H1 (cell line): Measurements from ENCODE around the gene RAB4B.

Experiments
- BRCA1 ChIP-seq: IDR thresholded peaks from 2 replicates; pipeline ENCODE4 v1.6.1; 2012; ENCODE audit warnings: low read depth, low read length, improper control_type of control experiment
- CEBPB ChIP-seq: IDR thresholded peaks from 2 replicates; pipeline ENCODE4 v1.6.1; 2012; ENCODE audit warnings: low read depth, low read length
- CTCF ChIP-seq, 3 experiments: IDR thresholded peaks; 1 replicate in 2 of 3; 2 replicates in 1 of 3; pipeline versions ENCODE4 v1.5.1 to v1.6.1; 2011; ENCODE audit warnings: low read length in 3 of 3, mild to moderate bottlenecking in 3 of 3, inconsistent platforms in 2 of 3, low read depth in 1 of 3, moderate library complexity in 1 of 3; ENCODE audit not compliant: insufficient read depth in 1 of 3; ENCODE audit errors: control extremely low read depth in 1 of 3
- EZH2 ChIP-seq: fragments of 200-600 bp; sonication (generic); IDR thresholded peaks from 2 replicates; pipeline ENCODE4 v1.7.1; 2012; ENCODE audit warnings: low read depth, mild to moderate bottlenecking, moderate library complexity, low read length, inconsistent platforms; ENCODE audit not compliant: severe bottlenecking
- MAFK ChIP-seq: IDR thresholded peaks from 2 replicates; pipeline ENCODE4 v1.6.1; 2012; ENCODE audit warnings: low read depth, mild to moderate bottlenecking, improper control_type of control experiment, low read length
- SP1 ChIP-seq: IDR thresholded peaks from 2 replicates; pipeline ENCODE4 v1.6.1; 2011; ENCODE audit warnings: low read depth, low read length
- USF2 ChIP-seq: IDR thresholded peaks from 2 replicates; pipeline ENCODE4 v1.6.1; 2011; ENCODE audit warnings: low read length, improper control_type of control experiment
- ZNF274 ChIP-seq: IDR thresholded peaks from 2 replicates; pipeline ENCODE4 v1.7.0; 2012; ENCODE audit warnings: low read length, borderline replicate concordance; ENCODE audit errors: extremely low read depth

DNA sequence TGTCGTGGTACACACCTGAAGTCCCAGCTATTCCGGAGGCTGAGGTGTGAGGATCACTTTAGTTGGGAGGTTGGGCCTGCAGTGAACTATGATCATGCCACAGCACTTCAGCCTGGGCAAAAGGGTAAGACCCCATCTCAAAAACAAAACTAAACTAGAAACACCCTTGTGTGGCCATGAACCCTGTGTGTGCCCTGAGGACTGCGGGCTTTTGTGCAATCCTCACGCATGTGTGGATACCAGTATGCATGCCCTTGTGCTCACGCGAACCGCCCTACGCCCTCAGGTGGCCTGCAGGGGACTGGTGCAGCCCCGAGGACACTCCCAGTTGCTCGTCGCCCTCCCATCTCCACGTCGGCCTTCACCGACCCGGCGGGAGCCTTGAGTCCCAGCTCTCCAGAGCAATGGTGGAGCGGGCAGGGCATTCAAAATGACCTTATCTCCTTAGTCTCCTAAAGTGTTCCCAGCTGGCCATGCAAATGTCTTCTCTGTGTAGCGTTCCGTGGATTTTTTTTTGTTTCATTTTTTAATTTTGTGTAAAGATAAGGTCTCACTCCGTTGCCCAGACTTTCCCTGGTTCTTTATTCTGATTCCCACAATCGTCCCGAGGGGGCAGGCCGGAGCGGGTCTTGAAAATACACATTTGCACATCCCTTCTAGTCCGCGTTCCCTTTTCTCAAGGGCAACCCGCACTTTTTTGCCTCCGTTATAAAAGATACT lies 20.1 kb downstream of the RAB4B start:
- TF ChIP-seq CTCF (IDR thresholded peaks at IDR 0.05; ENCODE audit: control extremely low read depth in 1 of 3, insufficient read depth in 1 of 3, low read depth in 1 of 3, low read length in 3 of 3) (peak; percentile 51 to 84 (median 59); a peak in 3 of 4 replicates), BRCA1 (no peak), USF2 (no peak), ZNF274 (no peak), MAFK (no peak), CEBPB (no peak; the same call in 1 of the 2 replicates), EZH2 (no peak), SP1 (no peak)
